HepG2 (cell line): Measurements from ENCODE around the gene ASXL1. TPM values are rescaled to one million over a fixed set of nuclear protein-coding genes. Genes with fewer than 3 reads are reported as not detected.

Experiments used
- CEBPG ChIP-seq: IDR thresholded peaks from 2 replicates; pipeline ENCODE4 v1.6.1; 2016
- HHEX ChIP-seq: IDR thresholded peaks from 2 replicates; pipeline ENCODE4 v1.6.1; 2016; ENCODE audit warnings: control low read depth
- MAZ ChIP-seq, 2 experiments: sonication (generic) in 1 of 2; formaldehyde crosslinking in 1 of 2; IDR thresholded peaks; 2 replicates each; pipeline versions ENCODE4 v1.5.0 to v1.6.1; 2012 to 2020; ENCODE audit warnings: low read depth in 2 of 2, mild to moderate bottlenecking in 2 of 2, borderline replicate concordance in 1 of 2, improper control_type of control experiment in 1 of 2, low read length in 1 of 2, missing genetic modification reagents in 1 of 2, moderate library complexity in 1 of 2
- ZMYM3 ChIP-seq: sonication (generic); formaldehyde crosslinking; IDR thresholded peaks from 2 replicates; pipeline ENCODE4 v1.5.1; 2020; ENCODE audit warnings: mild to moderate bottlenecking, missing genetic modification reagents
- ZNF589 ChIP-seq: sonication (generic); formaldehyde crosslinking; conservative IDR thresholded peaks from 2 replicates; pipeline ENCODE4 v1.8.0; 2022; ENCODE audit warnings: mild to moderate bottlenecking, moderate library complexity, missing genetic modification reagents
- ZNF672 ChIP-seq: sonication (generic); formaldehyde crosslinking; IDR thresholded peaks from 2 replicates; pipeline ENCODE4 v1.8.1; 2022; ENCODE audit warnings: missing genetic modification reagents
- ZNF713 ChIP-seq: sonication (generic); formaldehyde crosslinking; IDR thresholded peaks from 2 replicates; pipeline ENCODE4 v1.4.0; 2020; ENCODE audit warnings: mild to moderate bottlenecking, missing genetic modification reagents
- polyA plus RNA-seq, 8 experiments: library from polyadenylated mRNA; depleted of rRNA in 3 of 8; stranded (reverse) in 7 of 8; unstranded in 1 of 8; fragments of >200 nt; fragmentation: Illumina TruSeq in 4 of 8; extraction: Trizol in 4 of 8; gene quantifications; 2 replicates each; pipeline versions ENCODE4 v1.2.1 to v1.2.3, GENCODE V29; 2011 to 2016; ENCODE audit warnings: low read depth in 4 of 8, missing spikeins in 1 of 8, mixed read lengths in 1 of 8; ENCODE audit not compliant: insufficient read depth in 1 of 8
- total RNA-seq, 5 experiments: library from RNA; depleted of rRNA; stranded (reverse); fragments of >200 nt; fragmentation: Illumina TruSeq; extraction: Trizol; gene quantifications; 2 replicates each; pipeline ENCODE4 v1.2.3, GENCODE V29; 2016; ENCODE audit warnings: low read depth in 1 of 5
- TF ChIP-seq, protein P1 (sequence below): sonication (generic); formaldehyde crosslinking; IDR thresholded peaks from 2 replicates; pipeline ENCODE4 v1.4.0; 2020; ENCODE audit warnings: low read depth, missing genetic modification reagents
- TF ChIP-seq, protein P2 (sequence below): sonication (generic); formaldehyde crosslinking; IDR thresholded peaks from 2 replicates; pipeline ENCODE4 v1.4.0; 2020; ENCODE audit warnings: missing genetic modification reagents, borderline replicate concordance
- TF ChIP-seq, protein P3 (sequence below): IDR thresholded peaks from 2 replicates; pipeline ENCODE4 v1.6.1; 2012; ENCODE audit warnings: low read length, improper control_type of control experiment
- TF ChIP-seq, protein P4 (sequence below): sonication (generic); formaldehyde crosslinking; IDR thresholded peaks from 2 replicates; pipeline ENCODE4 v1.8.1; 2022; ENCODE audit warnings: low read depth, mild to moderate bottlenecking, missing genetic modification reagents
- TF ChIP-seq, protein P5 (sequence below): sonication (generic); formaldehyde crosslinking; IDR thresholded peaks from 2 replicates; pipeline ENCODE4 v1.5.0; 2020; ENCODE audit warnings: missing genetic modification reagents
- TF ChIP-seq, protein P6 (sequence below): sonication (generic); formaldehyde crosslinking; IDR thresholded peaks from 2 replicates; pipeline ENCODE4 v1.5.0; 2020; ENCODE audit warnings: mild to moderate bottlenecking, low read depth, missing genetic modification reagents, borderline replicate concordance

Gene ASXL1
- total and polyA plus RNA-seq, 2 of the 13 experiments (the other 11 are each of a cell fraction or from before 2014, with no cell fraction given) = 62.1 to 74.8 TPM

DNA sequence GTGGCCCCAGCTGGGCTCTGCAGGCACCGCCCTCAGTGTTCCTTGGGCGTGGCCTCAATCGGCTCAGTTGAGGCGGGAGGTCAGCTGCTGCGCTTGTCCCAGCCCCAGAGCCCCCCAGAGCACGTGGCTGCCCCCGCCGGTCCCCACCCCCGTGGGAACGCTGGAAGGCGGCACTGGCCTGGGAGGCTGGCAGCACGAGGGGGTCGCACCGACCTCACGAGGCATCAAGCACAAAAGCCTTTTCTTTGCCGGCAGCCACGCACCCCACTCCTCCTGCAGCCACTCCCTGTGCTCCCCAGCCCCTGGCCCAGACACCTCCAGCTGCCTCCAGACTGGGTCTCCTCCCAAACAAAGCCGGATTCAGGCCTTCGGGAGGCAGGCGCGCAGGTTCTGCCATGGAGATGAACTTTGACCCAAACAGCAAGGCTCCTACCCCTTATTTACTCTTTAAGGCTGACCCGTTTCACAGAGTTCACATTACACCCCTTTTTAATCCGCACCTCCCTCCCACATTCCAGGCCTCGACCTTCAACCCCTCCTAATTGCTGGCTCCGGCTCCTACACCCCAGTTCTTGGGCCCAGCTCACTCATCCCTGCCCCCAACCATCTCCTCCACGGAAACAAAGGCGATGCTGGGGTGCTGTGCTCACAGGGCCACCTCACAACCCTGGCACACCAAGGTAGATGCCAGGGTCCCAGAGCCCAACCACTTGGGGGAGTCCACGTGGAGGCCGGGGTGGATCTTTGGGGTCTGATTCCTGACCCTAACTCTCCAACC lies 115.3 kb downstream of the ASXL1 start (continued):
- TF ChIP-seq, protein P1, sequence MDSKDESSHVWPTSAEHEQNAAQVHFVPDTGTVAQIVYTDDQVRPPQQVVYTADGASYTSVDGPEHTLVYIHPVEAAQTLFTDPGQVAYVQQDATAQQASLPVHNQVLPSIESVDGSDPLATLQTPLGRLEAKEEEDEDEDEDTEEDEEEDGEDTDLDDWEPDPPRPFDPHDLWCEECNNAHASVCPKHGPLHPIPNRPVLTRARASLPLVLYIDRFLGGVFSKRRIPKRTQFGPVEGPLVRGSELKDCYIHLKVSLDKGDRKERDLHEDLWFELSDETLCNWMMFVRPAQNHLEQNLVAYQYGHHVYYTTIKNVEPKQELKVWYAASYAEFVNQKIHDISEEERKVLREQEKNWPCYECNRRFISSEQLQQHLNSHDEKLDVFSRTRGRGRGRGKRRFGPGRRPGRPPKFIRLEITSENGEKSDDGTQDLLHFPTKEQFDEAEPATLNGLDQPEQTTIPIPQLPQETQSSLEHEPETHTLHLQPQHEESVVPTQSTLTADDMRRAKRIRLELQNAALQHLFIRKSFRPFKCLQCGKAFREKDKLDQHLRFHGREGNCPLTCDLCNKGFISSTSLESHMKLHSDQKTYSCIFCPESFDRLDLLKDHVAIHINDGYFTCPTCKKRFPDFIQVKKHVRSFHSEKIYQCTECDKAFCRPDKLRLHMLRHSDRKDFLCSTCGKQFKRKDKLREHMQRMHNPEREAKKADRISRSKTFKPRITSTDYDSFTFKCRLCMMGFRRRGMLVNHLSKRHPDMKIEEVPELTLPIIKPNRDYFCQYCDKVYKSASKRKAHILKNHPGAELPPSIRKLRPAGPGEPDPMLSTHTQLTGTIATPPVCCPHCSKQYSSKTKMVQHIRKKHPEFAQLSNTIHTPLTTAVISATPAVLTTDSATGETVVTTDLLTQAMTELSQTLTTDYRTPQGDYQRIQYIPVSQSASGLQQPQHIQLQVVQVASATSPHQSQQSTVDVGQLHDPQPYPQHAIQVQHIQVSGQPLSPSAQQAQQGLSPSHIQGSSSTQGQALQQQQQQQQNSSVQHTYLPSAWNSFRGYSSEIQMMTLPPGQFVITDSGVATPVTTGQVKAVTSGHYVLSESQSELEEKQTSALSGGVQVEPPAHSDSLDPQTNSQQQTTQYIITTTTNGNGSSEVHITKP (CRISPR knock-in tag) = peak; percentile 60; the same call in 1 of the 2 replicates
- TF ChIP-seq MAZ (IDR thresholded peaks at IDR 0.05; ENCODE audit: borderline replicate concordance, low read depth, low read length) (peak; percentile 37; the same call in 1 of the 2 replicates), MAZ (CRISPR knock-in tag; IDR thresholded peaks at IDR 0.05; ENCODE audit: low read depth) (peak; percentile 89), ZNF713 (CRISPR knock-in tag) (peak; percentile 42; the same call in 1 of the 2 replicates), HHEX (CRISPR knock-in tag) (no peak), ZNF589 (CRISPR knock-in tag) (no peak), ZMYM3 (CRISPR knock-in tag) (peak; percentile 71), CEBPG (CRISPR knock-in tag) (peak; percentile 50), ZNF672 (no peak)
- TF ChIP-seq, protein P2, sequence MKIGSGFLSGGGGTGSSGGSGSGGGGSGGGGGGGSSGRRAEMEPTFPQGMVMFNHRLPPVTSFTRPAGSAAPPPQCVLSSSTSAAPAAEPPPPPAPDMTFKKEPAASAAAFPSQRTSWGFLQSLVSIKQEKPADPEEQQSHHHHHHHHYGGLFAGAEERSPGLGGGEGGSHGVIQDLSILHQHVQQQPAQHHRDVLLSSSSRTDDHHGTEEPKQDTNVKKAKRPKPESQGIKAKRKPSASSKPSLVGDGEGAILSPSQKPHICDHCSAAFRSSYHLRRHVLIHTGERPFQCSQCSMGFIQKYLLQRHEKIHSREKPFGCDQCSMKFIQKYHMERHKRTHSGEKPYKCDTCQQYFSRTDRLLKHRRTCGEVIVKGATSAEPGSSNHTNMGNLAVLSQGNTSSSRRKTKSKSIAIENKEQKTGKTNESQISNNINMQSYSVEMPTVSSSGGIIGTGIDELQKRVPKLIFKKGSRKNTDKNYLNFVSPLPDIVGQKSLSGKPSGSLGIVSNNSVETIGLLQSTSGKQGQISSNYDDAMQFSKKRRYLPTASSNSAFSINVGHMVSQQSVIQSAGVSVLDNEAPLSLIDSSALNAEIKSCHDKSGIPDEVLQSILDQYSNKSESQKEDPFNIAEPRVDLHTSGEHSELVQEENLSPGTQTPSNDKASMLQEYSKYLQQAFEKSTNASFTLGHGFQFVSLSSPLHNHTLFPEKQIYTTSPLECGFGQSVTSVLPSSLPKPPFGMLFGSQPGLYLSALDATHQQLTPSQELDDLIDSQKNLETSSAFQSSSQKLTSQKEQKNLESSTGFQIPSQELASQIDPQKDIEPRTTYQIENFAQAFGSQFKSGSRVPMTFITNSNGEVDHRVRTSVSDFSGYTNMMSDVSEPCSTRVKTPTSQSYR (CRISPR knock-in tag) = peak; percentile 89
- TF ChIP-seq, protein P3, sequence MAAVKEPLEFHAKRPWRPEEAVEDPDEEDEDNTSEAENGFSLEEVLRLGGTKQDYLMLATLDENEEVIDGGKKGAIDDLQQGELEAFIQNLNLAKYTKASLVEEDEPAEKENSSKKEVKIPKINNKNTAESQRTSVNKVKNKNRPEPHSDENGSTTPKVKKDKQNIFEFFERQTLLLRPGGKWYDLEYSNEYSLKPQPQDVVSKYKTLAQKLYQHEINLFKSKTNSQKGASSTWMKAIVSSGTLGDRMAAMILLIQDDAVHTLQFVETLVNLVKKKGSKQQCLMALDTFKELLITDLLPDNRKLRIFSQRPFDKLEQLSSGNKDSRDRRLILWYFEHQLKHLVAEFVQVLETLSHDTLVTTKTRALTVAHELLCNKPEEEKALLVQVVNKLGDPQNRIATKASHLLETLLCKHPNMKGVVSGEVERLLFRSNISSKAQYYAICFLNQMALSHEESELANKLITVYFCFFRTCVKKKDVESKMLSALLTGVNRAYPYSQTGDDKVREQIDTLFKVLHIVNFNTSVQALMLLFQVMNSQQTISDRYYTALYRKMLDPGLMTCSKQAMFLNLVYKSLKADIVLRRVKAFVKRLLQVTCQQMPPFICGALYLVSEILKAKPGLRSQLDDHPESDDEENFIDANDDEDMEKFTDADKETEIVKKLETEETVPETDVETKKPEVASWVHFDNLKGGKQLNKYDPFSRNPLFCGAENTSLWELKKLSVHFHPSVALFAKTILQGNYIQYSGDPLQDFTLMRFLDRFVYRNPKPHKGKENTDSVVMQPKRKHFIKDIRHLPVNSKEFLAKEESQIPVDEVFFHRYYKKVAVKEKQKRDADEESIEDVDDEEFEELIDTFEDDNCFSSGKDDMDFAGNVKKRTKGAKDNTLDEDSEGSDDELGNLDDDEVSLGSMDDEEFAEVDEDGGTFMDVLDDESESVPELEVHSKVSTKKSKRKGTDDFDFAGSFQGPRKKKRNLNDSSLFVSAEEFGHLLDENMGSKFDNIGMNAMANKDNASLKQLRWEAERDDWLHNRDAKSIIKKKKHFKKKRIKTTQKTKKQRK = no peak
- TF ChIP-seq, protein P4, sequence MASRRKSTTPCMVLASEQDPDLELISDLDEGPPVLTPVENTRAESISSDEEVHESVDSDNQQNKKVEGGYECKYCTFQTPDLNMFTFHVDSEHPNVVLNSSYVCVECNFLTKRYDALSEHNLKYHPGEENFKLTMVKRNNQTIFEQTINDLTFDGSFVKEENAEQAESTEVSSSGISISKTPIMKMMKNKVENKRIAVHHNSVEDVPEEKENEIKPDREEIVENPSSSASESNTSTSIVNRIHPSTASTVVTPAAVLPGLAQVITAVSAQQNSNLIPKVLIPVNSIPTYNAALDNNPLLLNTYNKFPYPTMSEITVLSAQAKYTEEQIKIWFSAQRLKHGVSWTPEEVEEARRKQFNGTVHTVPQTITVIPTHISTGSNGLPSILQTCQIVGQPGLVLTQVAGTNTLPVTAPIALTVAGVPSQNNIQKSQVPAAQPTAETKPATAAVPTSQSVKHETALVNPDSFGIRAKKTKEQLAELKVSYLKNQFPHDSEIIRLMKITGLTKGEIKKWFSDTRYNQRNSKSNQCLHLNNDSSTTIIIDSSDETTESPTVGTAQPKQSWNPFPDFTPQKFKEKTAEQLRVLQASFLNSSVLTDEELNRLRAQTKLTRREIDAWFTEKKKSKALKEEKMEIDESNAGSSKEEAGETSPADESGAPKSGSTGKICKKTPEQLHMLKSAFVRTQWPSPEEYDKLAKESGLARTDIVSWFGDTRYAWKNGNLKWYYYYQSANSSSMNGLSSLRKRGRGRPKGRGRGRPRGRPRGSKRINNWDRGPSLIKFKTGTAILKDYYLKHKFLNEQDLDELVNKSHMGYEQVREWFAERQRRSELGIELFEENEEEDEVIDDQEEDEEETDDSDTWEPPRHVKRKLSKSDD (CRISPR knock-in tag) = no peak
- TF ChIP-seq, protein P5, sequence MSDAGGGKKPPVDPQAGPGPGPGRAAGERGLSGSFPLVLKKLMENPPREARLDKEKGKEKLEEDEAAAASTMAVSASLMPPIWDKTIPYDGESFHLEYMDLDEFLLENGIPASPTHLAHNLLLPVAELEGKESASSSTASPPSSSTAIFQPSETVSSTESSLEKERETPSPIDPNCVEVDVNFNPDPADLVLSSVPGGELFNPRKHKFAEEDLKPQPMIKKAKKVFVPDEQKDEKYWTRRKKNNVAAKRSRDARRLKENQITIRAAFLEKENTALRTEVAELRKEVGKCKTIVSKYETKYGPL (CRISPR knock-in tag) = no peak
- TF ChIP-seq, protein P6, sequence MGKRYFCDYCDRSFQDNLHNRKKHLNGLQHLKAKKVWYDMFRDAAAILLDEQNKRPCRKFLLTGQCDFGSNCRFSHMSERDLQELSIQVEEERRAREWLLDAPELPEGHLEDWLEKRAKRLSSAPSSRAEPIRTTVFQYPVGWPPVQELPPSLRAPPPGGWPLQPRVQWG (CRISPR knock-in tag) = no peak
